Measurements from ENCODE around the gene B3GNT7. TPM values are rescaled to one million over a fixed set of nuclear protein-coding genes. Genes with fewer than 3 reads are reported as not detected.
A peak's percentile ranks its signal among the peaks of the same experiment; 100 is the strongest.

Gene B3GNT7
- total and polyA plus RNA-seq, 2 of the 8 experiments (the other 6 are each of a cell fraction or from before 2014, with no cell fraction given): 26.4 to 73.1 TPM

GRCh38 chr2:231364061-231364460 lies 31.4 kb upstream of the B3GNT7 start:
- peak overlapping the region; percentile 14 for H4K91ac ChIP-seq (replicated peaks; ENCODE audit: insufficient read length, low read length)
- peak overlapping the region; percentile 47 for H2BK120ac ChIP-seq (replicated peaks; ENCODE audit: low read depth, low read length)
- DNase-seq (ENCODE audit: low read depth in 1 of 2, low spot score in 2 of 2) (no peak), FAIRE-seq (no peak)
- no peak overlapping the region for H3K56ac ChIP-seq (replicated peaks; ENCODE audit: insufficient read length, low read depth, low read length)
- no peak overlapping the region for H4K5ac ChIP-seq (ENCODE audit: insufficient read length, low read depth, low read length)
- no peaks in the 10 kb centered on the region for H4K20me1 ChIP-seq (replicated peaks in 1 of 2; ENCODE audit: control insufficient read depth in 1 of 2, insufficient read depth in 2 of 2, low read length in 2 of 2)
- H3K9ac ChIP-seq (replicated peaks in 1 of 4; ENCODE audit: extremely low read depth in 1 of 4, low read depth in 3 of 4, low read length in 3 of 4): no peak overlapping the region
- H4K8ac ChIP-seq (ENCODE audit: extremely low read depth, insufficient read depth, low read length): no peak overlapping the region; the same call in 1 of the 2 replicates
- H3K4me1 ChIP-seq (replicated peaks in 1 of 4; ENCODE audit: control insufficient read depth in 3 of 4, insufficient read depth in 4 of 4, low read length in 3 of 4): peaks cover 2 to 18% (median 4%) of the 10 kb centered on the region in 4 experiments; a peak in 6 of 7 replicates
- H3K27ac ChIP-seq (ENCODE audit: low read depth, low read length): no peak overlapping the region
- no peaks in the 10 kb centered on the region for H3K79me2 ChIP-seq (ENCODE audit: control insufficient read depth in 1 of 2, insufficient read depth in 2 of 2, low read length in 2 of 2)
- no peak overlapping the region for H2AFZ ChIP-seq (ENCODE audit: low read length)
- no peak overlapping the region for H3K14ac ChIP-seq (ENCODE audit: insufficient read length)
- H3K27me3 ChIP-seq (replicated peaks in 1 of 4; ENCODE audit: control insufficient read depth in 3 of 4, extremely low read depth in 1 of 4, insufficient read depth in 3 of 4, low read length in 3 of 4): no peaks in the 10 kb centered on the region
- no peak overlapping the region for H3K4me2 ChIP-seq (ENCODE audit: insufficient read depth in 1 of 2, low read depth in 2 of 2, low read length in 2 of 2)
- no peak overlapping the region for H3K4me3 ChIP-seq (ENCODE audit: extremely low read depth in 1 of 4, insufficient read depth in 2 of 4, low read depth in 3 of 4, low read length in 4 of 4)
- no peak overlapping the region for H3K4ac ChIP-seq (replicated peaks; ENCODE audit: insufficient read length, low read depth, low read length)
- no peaks in the 10 kb centered on the region for H3K9me3 ChIP-seq (ENCODE audit: insufficient read depth in 2 of 2, low read depth in 1 of 2, low read length in 1 of 2)
- no peaks in the 10 kb centered on the region for H3K79me1 ChIP-seq (ENCODE audit: low read depth, low read length)
- CTCF ChIA-PET (ENCODE audit: partially characterized antibody): interaction anchor here (0.6 to 26.8 kb wide), 6 partner anchors 8 to 321 kb away, joined by 3 to 617 read pairs (median 4); partner anchors contain the start of gene B3GNT7
- no peak overlapping the region for H2BK15ac ChIP-seq (ENCODE audit: low read length)
- no peaks in the 10 kb centered on the region for H3K23me2 ChIP-seq (ENCODE audit: low read depth, low read length)
- POLR2A ChIA-PET (ENCODE audit: partially characterized antibody): interaction anchor here (0.8 to 1.7 kb wide), 4 partner anchors 9 to 94 kb away, joined by 3 to 6 read pairs (median 3); no protein-coding TSS in a partner anchor
- no peak overlapping the region for H2BK5ac ChIP-seq (ENCODE audit: low read depth, low read length)
- no peak overlapping the region for H2BK12ac ChIP-seq (ENCODE audit: low read depth, low read length)
- H2AK5ac ChIP-seq (ENCODE audit: low read depth, low read length): no peak overlapping the region
- H3K18ac ChIP-seq (ENCODE audit: extremely low read depth, low read length): no peak overlapping the region
- 83% methylated on average over 5 of the region's 5 CpGs; no CpG with 5 or more reads in 1 of the 2 experiments for WGBS, 2 experiments (ENCODE audit: extremely low coverage in 1 of 2, insufficient coverage in 1 of 2, insufficient read length in 1 of 2, insufficient replicate concordance in 2 of 2, low coverage in 1 of 2, low lambda C conversion rate in 2 of 2, missing lambda C conversion rate in 1 of 2)
- H2BK20ac ChIP-seq (ENCODE audit: low read length): no peak overlapping the region
- no peaks in the 10 kb centered on the region for H3K36me3 ChIP-seq (ENCODE audit: control insufficient read depth in 2 of 4, insufficient read depth in 4 of 4, low read length in 3 of 4)
- H3K23ac ChIP-seq (ENCODE audit: insufficient read length): no peak overlapping the region
- no peak for TF ChIP-seq MAFK (IDR thresholded peaks at IDR 0.05; ENCODE audit: low read depth, low read length)
- TF ChIP-seq RBBP5 (IDR thresholded peaks at IDR 0.05; ENCODE audit: borderline replicate concordance, low read depth, low read length): no peak
- TF ChIP-seq CBX8 (IDR thresholded peaks at IDR 0.05; ENCODE audit: borderline replicate concordance, low read depth, low read length): no peak
- no peak for TF ChIP-seq FOSL1 (IDR thresholded peaks at IDR 0.05; ENCODE audit: insufficient read depth, low read depth, low read length)
- no peak for TF ChIP-seq ASH2L (IDR thresholded peaks at IDR 0.05; ENCODE audit: low read length)
- no peak for TF ChIP-seq POU5F1 (IDR thresholded peaks at IDR 0.05; ENCODE audit: low read depth, low read length)
- no peak for TF ChIP-seq PHF8 (conservative IDR thresholded peaks at IDR 0.05; ENCODE audit: low read depth, low read length)
- TF ChIP-seq RAD21 (IDR thresholded peaks at IDR 0.05 in 1 of 2, conservative IDR thresholded peaks at IDR 0.05 in 1 of 2; ENCODE audit: low read depth in 2 of 2, low read length in 2 of 2): no peak
- no peak for TF ChIP-seq YY1 (IDR thresholded peaks at IDR 0.05; ENCODE audit: low read depth, low read length)
- TF ChIP-seq CTBP2 (IDR thresholded peaks at IDR 0.05; ENCODE audit: borderline replicate concordance, insufficient read depth, insufficient read length, low read length): no peak
- TF ChIP-seq BCL11A (IDR thresholded peaks at IDR 0.05; ENCODE audit: low read depth in 2 of 2, low read length in 2 of 2): no peak
- TF ChIP-seq SRF (IDR thresholded peaks at IDR 0.05; ENCODE audit: low read depth, low read length): no peak
